Pulmonary artery endothelial cell (primary cell): Measurements from ENCODE around the gene DRC7. TPM values are rescaled to one million over a fixed set of nuclear protein-coding genes. Genes with fewer than 3 reads are reported as not detected.

Experiments used
- DNase-seq: peaks from one replicate; pipeline ENCODE4 v3.0.0-alpha.2; 2011; ENCODE audit warnings: low read depth, low spot score
- total RNA-seq: library from RNA; depleted of rRNA; stranded (reverse); fragments of >200 nt; gene quantifications from 2 replicates; pipeline ENCODE4 v1.2.3, GENCODE V29; 2014

Gene DRC7, protein sequence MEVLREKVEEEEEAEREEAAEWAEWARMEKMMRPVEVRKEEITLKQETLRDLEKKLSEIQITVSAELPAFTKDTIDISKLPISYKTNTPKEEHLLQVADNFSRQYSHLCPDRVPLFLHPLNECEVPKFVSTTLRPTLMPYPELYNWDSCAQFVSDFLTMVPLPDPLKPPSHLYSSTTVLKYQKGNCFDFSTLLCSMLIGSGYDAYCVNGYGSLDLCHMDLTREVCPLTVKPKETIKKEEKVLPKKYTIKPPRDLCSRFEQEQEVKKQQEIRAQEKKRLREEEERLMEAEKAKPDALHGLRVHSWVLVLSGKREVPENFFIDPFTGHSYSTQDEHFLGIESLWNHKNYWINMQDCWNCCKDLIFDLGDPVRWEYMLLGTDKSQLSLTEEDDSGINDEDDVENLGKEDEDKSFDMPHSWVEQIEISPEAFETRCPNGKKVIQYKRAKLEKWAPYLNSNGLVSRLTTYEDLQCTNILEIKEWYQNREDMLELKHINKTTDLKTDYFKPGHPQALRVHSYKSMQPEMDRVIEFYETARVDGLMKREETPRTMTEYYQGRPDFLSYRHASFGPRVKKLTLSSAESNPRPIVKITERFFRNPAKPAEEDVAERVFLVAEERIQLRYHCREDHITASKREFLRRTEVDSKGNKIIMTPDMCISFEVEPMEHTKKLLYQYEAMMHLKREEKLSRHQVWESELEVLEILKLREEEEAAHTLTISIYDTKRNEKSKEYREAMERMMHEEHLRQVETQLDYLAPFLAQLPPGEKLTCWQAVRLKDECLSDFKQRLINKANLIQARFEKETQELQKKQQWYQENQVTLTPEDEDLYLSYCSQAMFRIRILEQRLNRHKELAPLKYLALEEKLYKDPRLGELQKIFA
- total RNA-seq = 0.13 and 0.21 TPM in 2 replicates

DNA sequence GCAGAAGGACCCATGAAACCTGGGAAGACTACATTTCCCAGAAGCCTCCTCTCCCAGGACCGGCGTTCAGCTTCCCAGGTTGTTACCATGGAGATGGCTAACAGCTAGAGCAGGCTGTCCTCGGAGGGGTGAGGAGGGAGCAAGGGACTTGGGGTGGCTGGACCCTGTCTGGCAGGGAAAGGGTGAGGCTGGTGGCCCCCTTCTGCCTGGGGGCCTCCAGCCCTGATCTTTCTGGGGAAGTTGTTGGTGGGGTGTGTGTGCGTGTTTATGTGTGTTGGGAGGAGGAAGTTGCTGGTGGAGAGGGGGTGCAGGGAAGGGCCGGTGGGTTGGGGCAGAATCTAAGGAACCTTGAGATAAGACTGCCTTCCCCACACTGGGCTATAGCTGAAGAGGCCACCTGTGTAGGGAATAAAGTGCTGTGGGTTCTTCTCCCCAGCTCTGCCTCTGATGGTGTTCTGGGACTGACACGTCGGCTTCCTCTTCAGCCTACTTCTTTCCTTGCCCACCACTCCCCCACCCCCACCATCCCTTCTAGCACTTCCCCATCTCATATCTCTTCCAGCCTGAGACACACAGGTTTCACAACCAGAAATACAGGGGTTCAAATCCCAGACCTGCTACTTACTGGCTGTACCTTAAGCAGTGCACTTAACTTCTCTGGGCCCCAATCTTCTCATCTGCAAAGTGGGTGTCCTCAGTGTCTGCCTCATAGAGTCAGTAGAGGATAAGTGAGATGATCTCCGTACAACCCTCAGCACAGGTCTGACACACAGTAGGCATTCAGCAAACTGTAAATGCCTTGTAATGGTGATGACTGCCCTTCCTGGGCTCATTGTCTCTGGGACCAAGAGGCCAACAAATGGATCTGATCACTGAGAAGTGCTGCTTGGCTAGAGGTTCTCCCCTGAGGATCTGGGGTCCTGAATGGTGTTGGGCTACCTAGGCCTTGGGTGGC, at the start of gene DRC7:
Gene DRC7, plus strand, starts transcription at position 82 of the 955 bp plus-strand sequence. CDS start 3,144 bp downstream, outside the sequence.
- no peak for DNase-seq

DNA sequence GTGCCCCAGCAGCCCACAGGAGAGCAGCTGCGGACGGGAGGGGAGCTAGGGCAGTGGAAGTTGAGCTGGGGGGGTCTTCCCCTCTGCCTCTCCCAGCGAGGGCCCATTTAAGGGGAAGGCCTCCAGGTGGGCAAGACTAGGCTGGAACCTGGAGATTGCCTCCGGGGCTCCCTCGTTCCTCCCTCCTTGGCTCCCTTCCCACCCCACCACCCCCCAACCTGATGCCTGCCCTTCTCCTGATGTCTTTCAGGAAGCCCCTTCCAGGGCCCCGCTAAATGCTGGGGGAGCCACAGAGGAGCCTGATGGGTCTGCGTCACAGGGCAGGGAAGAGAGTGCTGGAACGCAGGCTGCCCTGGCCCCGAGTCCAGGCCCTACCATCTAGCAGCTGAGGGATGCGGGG, 49.4 kb upstream of the DRC7 start:
- no peak for DNase-seq

DNA sequence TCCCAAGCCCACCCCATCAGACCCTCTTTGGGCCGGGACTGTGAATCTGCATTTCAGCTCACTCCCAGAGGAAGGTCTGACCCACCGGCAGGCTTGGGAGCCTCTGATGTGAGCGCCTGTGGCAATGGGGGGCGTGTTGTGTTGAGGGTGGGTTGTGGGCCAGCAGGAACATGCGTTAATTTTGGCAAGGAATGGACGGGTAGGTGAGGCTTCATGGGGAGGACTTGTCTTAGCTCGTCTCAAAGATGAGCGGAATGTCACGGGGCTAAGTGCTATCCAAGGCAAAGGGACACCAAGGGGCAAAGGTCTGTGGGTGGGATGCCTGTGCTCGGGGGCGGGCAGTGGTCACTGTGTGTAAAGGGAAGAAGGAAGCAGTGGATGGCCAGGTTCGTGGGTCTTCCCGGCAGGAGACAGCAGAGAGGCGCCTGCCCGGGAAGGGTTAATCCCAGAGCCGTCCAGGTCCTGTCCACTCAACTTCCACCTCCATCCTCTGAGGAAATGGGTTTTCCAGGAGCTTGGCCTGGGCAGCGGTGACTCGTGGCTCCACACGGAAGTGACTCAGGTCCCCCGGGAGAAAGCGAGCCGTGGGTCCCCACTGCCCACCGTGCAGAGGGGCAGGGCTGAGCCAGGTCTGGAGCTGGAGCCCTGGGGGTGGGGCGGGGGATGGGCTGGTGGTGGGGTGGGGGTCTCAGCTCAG, 48.8 kb upstream of the DRC7 start:
- DNase-seq = peak; percentile 63

DNA sequence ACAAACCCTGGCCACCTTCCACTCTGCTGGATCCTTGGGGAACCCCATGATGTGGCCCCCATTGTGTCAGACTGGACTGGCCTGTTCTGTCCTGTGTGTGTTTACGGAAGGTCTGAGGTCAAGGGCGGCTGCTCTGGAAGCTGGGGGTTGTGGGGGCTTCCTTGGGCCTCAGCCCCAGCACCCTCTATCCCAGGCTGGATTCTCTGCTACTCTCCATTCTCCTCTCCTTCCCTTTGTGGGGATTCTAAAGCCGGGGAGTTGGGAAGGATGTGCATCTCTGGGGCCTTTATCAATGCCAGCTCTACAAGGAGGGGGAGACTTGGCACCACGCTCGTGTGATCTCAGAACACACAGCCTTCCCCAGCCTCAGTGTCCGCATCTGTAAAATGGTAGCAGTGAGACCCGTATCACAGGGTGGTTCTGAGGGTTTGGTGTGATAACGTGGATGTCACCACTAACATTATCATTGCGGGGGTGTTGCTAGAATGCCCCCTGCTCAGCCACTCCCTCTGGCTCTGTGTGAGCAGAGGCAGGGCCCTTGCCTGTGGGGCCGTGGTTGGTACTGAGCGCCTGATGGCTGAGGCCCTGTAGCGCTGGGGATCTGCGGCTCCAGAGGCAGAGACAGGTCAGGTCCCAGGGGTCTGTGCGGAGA, 48.1 kb upstream of the DRC7 start:
- DNase-seq = no peak

DNA sequence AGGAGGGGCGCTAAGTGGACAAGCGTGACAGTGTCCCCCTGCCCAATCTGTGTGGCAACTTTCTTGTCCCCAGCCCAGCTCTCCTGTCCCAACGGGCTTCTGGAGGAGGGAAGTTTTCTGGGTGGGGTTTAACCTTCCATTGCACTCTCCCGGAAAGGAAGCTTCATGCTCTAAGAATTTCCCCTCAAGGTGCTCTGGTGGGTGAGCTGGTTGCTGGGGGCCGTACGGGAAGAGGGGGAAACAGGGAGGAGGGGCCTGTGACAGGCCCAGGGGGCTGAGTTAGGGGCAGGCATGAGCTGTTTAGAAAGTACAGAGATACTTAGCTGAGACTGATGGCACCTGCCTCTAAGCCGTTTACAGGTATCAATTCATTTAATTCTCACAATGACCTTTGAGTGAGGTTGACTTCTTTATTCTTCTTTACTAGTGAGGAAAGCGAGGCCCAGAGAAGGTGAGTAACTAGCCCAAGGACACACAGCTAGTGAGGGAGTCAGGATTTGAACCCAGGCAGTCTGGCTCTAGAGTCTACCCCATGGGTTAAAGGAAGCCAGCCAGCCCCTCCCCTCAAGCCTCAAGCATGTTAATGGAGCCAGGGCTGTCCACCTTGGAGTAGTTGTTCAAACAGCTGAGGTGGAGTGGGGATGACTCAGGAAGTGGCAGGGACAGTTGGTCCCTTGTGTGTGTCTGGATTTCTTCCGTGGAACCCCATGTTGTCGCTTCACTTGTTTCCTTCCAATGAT, 47.3 kb upstream of the DRC7 start:
- no peak for DNase-seq

DNA sequence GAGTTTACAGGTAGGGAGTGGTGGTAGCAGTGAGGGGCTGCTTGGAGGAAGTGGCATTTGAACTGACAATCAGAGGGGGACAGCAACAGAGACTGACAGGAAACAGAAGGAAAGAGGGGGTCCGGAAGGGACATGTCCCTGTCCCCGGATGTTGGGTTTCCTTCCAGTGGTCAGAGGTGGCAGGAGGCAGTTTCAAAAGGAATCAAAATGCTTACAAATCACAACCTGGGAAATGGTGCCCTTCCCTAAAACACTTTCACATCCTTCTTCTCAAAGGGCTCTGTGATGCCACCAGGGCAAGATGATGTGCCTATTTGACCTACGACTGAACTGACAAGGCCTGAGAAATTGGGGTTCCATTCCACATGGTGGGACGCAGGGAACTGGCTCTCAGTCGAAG, 46.5 kb upstream of the DRC7 start:
- no peak for DNase-seq

DNA sequence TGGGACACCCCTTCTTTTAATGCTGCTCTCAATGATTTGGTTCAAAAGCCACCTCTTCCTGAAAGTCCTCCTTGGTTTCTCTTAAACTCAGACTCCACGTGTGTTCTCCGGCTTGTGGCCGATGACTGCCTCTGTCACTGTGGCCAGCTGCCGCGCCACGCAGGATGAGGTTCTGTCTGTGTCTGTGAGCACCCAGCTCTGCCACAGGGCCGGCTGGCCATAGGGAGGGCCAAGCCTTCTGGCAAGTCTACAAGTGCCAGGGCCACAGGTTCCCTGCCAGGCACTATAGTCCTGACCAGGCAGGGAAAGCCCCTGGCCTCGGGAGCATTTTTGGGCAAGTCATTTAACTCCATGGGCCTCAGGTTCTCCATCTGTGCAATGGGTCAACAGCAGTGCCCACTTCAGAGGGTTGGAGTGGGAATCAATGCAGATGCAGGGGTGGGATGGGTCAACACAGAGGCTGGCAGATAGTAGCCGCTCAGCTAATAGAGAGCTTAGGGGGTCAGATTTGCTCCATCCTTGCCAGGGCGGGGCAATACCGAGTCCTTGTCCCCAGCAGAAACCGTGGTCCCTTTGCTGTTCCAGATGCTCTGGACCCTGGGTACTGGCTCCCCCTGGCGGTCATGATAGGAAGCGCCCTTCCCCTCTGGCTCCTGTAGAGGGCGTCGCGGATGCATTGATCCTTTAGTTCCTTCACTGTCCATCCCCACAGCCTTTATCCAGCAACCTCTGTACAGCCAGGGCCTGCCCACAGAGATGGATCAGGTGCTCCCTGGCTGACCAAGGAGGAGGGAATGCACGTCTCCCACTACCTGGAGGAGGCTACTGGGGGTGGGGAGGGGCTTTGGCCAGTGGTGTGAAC, 45.8 kb upstream of the DRC7 start:
- peak; percentile 45 for DNase-seq

DNA sequence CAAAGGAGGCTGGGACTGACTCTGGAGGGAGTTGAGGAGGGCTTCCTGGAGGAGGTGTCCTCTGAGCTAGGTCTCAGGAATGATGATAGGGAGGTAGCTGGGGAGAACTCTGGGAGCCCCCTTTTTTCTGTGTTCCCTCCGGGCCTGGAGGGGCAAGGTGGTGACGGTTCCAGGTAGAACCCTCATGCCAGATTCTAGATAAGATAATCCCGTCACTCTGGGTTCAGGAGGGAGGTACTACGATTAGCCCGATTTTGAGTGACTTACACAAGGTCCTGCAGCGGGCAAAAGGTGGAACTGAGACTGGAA, 45.2 kb upstream of the DRC7 start:
- no peak for DNase-seq

DNA sequence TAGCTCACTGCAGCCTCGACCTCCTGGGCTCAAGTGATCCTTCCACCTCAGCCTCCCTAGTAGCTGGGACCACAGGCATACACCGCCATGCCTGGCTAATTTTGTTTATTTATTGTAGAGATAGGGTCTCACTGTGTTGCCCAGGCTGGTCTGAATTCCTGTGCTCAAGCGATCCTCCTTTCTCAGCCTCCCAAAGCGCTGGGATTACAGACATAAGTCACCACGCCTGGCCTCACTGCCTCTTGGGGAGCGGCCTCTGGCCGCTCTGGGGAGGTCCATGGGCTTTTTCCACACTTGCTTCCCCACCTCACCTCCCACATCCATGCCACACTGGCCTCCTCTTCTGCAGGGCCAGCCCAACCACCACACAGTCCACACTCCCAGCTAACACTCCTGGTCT, 44.8 kb upstream of the DRC7 start:
- DNase-seq = no peak

DNA sequence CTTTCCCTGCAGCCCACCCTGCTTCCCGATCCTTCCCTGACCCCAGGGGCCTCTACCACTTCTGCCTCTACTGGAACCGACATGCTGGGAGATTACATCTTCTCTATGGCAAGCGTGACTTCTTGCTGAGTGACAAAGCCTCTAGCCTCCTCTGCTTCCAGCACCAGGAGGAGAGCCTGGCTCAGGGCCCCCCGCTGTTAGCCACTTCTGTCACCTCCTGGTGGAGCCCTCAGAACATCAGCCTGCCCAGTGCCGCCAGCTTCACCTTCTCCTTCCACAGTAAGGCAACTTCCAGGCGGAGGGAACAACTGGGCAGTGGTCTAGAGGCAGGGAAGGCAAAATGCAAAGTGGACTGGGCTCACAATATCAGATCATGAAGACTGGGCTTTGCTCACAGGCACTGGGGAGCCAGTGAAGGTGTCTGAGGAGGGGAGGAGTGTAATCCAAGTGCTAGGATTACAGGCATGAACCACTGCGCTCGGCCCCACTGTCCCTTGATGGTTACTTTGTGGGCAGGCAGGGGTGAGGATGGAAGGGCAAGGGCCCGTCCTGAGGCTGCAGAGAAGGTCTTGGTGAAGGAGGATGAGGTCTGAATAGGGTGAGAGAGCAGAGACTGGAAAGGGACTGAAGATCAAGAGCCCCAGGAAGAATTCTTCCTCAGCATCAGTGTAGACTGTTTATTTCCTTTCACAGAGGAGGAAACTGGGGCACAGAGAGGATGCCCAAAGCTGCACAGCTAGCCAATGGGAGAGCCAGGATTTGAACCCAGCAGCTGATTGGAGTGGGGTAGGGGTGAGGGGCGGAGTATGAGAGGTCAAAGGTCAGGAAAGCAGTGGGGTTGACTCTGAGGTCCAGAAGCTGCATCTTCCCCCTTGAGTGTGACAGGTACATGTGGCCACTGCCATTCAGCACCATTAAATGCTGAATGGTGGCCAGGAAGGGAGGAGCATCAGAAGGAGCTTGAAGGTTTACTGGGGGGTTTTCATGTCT, 43.0 kb upstream of the DRC7 start:
- no peak for DNase-seq

DNA sequence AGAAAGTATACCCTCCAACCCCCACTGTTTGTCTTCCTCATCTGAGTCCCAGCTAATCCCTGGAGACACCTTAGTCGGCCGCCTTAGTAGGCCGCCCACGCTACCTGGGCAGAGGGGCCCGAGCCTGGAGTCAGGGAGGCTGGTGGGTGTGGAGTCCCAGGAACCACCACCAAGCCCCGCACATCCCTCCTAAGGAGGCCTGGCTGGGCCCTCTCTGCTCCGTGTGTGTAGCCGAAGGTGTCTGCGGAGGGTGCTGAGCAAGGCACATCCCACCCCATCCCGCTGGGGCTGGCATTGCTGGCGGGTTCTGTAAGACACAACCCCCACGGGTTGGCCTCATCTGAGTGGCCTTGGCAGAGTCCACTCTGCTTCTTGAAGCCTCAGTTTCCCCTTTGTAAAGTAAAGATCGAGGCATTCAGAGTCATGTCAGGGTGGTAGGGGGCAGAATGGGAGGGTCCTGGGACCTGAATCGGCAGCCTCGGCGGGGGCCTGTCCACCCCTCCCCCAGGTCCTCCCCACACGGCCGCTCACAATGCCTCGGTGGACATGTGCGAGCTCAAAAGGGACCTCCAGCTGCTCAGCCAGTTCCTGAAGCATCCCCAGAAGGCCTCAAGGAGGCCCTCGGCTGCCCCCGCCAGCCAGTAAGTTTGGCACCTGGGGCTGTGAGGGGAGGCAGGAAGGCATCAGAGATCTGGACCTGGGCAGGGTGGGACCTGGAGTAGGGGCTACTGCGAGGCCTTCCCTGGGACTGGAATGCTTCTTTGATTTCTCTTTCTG, 41.7 kb upstream of the DRC7 start:
- DNase-seq = no peak

DNA sequence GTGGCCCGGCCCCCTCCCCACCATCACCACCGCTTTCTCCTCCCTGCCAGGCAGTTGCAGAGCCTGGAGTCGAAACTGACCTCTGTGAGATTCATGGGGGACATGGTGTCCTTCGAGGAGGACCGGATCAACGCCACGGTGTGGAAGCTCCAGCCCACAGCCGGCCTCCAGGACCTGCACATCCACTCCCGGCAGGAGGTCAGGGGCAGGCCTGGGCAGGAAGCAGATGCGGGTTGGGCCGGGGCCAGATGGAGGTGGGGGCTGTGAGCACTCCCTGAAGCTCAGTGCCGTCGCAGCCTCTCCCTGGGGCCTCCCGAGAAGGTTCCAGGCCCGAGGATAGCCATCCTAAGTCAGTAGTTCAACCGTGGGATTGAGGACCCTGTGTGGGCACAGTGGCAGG, 40.7 kb upstream of the DRC7 start:
- peak; percentile 30 for DNase-seq

DNA sequence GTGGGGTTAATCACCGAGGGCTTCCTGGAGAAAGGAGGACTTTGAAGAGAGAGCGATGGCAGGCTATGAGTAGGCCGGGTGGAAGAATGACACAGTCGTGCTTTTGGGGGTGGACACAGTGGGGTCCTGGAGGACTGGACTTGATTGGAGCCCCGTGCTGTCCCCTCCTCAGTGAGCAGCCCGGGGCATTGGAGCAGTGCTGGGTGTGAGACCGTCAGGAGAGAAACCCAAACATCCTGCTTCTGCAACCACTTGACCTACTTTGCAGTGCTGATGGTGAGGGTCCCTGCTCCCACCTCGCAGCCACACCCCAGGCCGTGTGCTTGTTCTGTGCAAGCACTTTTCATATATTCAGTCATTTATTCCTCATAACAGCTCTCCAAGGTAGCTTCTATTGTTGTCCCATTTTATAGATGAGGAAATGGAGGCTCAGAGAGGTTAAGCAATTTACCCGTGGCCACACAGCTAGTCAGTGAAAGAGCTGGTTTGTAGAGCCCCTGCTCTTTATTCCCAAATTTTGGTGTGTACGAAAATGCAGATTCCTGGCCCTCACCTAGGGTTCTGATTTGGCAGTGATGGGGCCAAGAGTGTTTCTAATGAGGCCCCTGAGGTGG, 38.2 kb upstream of the DRC7 start:
- no peak for DNase-seq

DNA sequence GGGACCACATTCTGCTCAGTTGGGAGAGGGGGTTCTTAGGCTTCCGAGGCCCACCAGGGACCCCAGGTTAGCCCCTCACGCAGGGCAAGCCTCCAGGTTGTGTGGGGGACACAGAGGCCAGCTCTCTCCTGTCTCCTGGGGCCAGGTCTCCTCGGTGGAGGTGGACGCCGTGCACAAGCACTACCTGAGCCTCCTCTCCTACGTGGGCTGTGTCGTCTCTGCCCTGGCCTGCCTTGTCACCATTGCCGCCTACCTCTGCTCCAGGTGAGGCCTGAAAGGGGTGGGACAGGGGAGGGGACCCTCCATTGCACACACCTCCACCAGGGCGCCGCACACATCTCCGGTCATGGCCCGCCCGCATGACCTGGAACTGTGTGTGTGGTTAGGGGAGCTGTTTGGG, 37.4 kb upstream of the DRC7 start:
- DNase-seq = no peak

DNA sequence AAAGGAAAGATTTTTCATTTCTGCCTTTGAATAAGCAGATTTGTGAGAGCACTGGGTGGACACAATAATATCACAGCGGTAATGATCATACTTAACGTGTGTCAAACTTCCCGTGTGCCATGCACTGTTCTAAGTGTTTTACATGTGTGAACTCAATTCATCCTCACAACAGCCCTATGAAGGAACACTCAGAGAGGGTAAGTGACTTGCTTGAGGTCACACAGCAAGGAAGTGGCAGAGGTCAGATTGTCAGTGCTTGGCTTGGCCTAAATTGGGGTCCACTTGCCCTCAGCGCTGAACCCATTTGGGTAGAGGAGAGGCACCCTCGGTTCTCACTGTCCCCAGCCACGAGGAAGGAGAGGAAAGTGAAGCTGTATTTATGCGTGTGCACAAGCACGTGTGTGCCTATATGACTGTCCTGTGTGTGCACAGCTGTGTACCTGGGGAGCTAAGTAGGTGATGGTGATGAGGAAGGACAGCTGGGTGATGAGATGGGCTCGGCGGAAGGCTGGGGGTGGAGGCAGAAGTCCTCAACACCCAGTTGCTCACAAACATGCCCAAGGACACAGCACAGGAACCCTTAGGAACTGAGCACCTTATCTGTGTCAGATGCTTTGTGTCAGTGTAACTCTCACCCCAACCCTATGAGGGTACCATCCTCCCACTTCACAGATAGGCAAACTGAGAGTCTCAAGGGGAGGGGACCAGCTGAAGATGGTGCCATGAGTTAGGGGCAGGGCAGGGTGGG, 36.3 kb upstream of the DRC7 start:
- DNase-seq = no peak
